ENCODE data around the gene PDPN.

DNA sequence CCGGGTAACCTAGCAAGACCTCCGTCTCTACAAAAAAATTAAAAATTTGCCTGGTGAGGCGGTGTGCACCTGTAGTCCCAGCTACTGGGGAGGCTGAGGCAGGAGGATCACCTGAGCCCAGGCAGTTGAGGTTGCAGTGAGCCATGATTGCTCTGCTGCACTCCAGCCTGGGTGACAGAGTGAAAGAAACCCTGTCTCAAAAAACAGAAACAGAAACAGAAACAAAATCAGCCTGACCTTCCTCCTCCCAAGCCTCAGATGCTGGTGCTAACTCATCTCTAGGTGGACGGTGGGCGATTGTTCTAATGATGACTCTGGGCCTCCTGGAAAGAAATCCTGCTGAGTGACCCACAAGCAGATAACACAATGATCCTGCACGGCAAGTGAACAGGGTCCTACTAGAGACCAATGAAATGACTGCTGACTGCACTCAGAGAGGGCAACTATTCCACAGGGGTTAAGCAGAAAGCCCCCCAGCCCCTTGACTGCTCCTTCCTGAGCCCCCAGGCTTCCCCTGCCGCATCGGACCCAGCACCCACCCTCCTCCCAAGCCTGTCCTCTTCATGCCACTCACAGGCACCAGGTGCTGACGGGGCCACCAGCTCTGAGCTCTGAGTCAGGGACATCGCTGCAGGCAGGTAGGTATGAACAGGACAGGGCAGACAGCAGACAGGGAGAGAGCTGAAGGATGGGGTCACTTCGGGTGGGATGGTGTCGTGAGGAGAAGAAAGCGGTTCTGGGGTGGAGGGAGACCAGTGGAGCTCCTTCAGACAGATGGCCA is 42.0 kb upstream of the PDPN start:
- no peak for TF ChIP-seq POLR2A (IDR thresholded peaks at IDR 0.05)
- TF ChIP-seq, protein P1, sequence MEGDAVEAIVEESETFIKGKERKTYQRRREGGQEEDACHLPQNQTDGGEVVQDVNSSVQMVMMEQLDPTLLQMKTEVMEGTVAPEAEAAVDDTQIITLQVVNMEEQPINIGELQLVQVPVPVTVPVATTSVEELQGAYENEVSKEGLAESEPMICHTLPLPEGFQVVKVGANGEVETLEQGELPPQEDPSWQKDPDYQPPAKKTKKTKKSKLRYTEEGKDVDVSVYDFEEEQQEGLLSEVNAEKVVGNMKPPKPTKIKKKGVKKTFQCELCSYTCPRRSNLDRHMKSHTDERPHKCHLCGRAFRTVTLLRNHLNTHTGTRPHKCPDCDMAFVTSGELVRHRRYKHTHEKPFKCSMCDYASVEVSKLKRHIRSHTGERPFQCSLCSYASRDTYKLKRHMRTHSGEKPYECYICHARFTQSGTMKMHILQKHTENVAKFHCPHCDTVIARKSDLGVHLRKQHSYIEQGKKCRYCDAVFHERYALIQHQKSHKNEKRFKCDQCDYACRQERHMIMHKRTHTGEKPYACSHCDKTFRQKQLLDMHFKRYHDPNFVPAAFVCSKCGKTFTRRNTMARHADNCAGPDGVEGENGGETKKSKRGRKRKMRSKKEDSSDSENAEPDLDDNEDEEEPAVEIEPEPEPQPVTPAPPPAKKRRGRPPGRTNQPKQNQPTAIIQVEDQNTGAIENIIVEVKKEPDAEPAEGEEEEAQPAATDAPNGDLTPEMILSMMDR (IDR thresholded peaks at IDR 0.05), result no peak
